DOHH2 (cell line): Measurements from ENCODE around the gene ARL4D.

Experiments used
- H3F3A ChIP-seq: fragments of 200-600 bp; sonication (generic), shearing (Covaris generic); 2 replicates; pipeline ENCODE4 v1.6.0; 2016; ENCODE audit warnings: antibody characterized with exemption, mild to moderate bottlenecking; ENCODE audit not compliant: control insufficient read depth, insufficient read depth
- H3K27ac ChIP-seq: fragments of 200-600 bp; sonication (generic); 2 replicates; pipeline ENCODE4 v1.5.1; 2014; ENCODE audit warnings: low read depth, mild to moderate bottlenecking, low read length, moderate library complexity
- H3K27me3 ChIP-seq: fragments of 200-600 bp; sonication (generic); 2 replicates; pipeline ENCODE4 v1.6.1; 2014; ENCODE audit warnings: mild to moderate bottlenecking, low read length, mixed read lengths; ENCODE audit not compliant: control insufficient read depth
- H3K36me3 ChIP-seq: fragments of 200-600 bp; sonication (generic); 2 replicates; pipeline ENCODE4 v1.6.1; 2014; ENCODE audit warnings: mild to moderate bottlenecking, low read length, moderate library complexity, mixed read lengths; ENCODE audit not compliant: control insufficient read depth
- H3K4me1 ChIP-seq: fragments of 200-600 bp; sonication (generic); 2 replicates; pipeline ENCODE4 v1.6.1; 2014; ENCODE audit warnings: mild to moderate bottlenecking, low read length, mixed read lengths; ENCODE audit not compliant: control insufficient read depth
- H3K4me2 ChIP-seq: fragments of 200-600 bp; sonication (generic); 2 replicates; pipeline ENCODE4 v1.6.0; 2014; ENCODE audit warnings: mild to moderate bottlenecking, low read length, moderate library complexity
- H3K4me3 ChIP-seq: fragments of 200-600 bp; sonication (generic); 2 replicates; pipeline ENCODE4 v1.5.1; 2014; ENCODE audit warnings: mild to moderate bottlenecking, low read length, mixed read lengths
- H3K79me2 ChIP-seq: fragments of 200-600 bp; sonication (generic); 2 replicates; pipeline ENCODE4 v1.6.1; 2014; ENCODE audit warnings: mild to moderate bottlenecking, low read length, mixed read lengths; ENCODE audit not compliant: control insufficient read depth
- H3K9me2 ChIP-seq: fragments of 200-600 bp; sonication (generic); replicated peaks from 2 replicates; pipeline ENCODE4 v1.6.1; 2014; ENCODE audit warnings: mild to moderate bottlenecking, low read length, mixed read lengths; ENCODE audit not compliant: control insufficient read depth
- H3K9me3 ChIP-seq: fragments of 200-600 bp; sonication (generic); 2 replicates; pipeline ENCODE4 v1.6.1; 2014; ENCODE audit warnings: antibody characterized with exemption, low read length, mixed read lengths; ENCODE audit not compliant: control insufficient read depth, insufficient read depth
- H4K20me1 ChIP-seq: fragments of 200-600 bp; sonication (generic); 2 replicates; pipeline ENCODE4 v1.6.0; 2014; ENCODE audit warnings: low read depth, mild to moderate bottlenecking, antibody characterized with exemption, low read length, moderate library complexity; ENCODE audit not compliant: control insufficient read depth, insufficient read depth
- EZH2phosphoT487 ChIP-seq: fragments of 200-600 bp; sonication (generic); IDR thresholded peaks from 2 replicates; pipeline ENCODE4 v1.6.1; 2017; ENCODE audit warnings: borderline replicate concordance, mild to moderate bottlenecking, antibody characterized with exemption, low read length, moderate library complexity, mixed read lengths
- TF ChIP-seq, protein P1 (sequence below): fragments of 200-600 bp; sonication (generic); IDR thresholded peaks from one replicate; pipeline ENCODE4 v1.5.1; 2014; ENCODE audit warnings: antibody characterized with exemption, mild to moderate bottlenecking, low read depth, low read length; ENCODE audit not compliant: poor library complexity, severe bottlenecking

The ARL4D gene

DNA sequence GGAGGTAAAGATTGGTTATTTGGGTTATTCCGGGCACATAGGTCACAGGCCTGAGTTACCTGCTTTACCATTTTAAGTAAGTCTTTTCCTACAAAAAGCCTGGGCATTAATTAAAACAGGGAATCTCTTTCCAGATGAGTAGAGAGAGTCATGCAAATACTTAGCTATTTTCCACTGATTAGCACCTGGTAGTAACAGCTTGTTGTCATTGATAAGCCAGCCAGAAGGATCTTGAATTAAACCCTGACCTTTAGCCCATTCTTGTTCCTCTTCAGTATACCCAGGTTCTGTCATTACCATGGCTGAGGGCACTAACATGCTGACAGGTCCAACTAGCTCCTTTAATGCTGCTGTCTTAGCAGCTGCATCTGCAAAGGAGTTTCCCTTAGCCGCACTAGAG, 44.4 kb upstream of the ARL4D start:
- Histone ChIP-seq H3K36me3 (no peaks in the 10 kb centered on the region), H3K9me3 (peaks cover 7% of the 10 kb centered on the region; the same call in 1 of the 2 replicates), H3K79me2 (0 out of 2 replicates have a peak, but pooled peaks cover 2% of the 10 kb centered on the region), H3K4me3 (no peak overlapping the region), H3K27me3 (no peaks in the 10 kb centered on the region), H4K20me1 (no peaks in the 10 kb centered on the region), H3F3A (no peaks in the 10 kb centered on the region), H3K4me1 (peaks cover 5% of the 10 kb centered on the region), H3K9me2 (no peaks in the 10 kb centered on the region), H3K4me2 (no peak overlapping the region), H3K27ac (no peak overlapping the region)
- no peak for TF ChIP-seq EZH2phosphoT487
- TF ChIP-seq, protein P1, sequence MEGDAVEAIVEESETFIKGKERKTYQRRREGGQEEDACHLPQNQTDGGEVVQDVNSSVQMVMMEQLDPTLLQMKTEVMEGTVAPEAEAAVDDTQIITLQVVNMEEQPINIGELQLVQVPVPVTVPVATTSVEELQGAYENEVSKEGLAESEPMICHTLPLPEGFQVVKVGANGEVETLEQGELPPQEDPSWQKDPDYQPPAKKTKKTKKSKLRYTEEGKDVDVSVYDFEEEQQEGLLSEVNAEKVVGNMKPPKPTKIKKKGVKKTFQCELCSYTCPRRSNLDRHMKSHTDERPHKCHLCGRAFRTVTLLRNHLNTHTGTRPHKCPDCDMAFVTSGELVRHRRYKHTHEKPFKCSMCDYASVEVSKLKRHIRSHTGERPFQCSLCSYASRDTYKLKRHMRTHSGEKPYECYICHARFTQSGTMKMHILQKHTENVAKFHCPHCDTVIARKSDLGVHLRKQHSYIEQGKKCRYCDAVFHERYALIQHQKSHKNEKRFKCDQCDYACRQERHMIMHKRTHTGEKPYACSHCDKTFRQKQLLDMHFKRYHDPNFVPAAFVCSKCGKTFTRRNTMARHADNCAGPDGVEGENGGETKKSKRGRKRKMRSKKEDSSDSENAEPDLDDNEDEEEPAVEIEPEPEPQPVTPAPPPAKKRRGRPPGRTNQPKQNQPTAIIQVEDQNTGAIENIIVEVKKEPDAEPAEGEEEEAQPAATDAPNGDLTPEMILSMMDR: no peak

- H3K36me3 ChIP-seq: peaks cover 3% of the 10 kb centered on the region; the same call in 1 of the 2 replicates
- H3K4me1 ChIP-seq: peaks cover 22% of the 10 kb centered on the region
- H3K4me3 ChIP-seq: no peak overlapping the region
- H3K9me2 ChIP-seq: no peaks in the 10 kb centered on the region
- TF ChIP-seq, protein P1: no peak
- TF ChIP-seq EZH2phosphoT487: no peak
- 0 out of 2 replicates have a peak, but pooled peaks cover 2% of the 10 kb centered on the region for H3K79me2 ChIP-seq
- no peaks in the 10 kb centered on the region for H3K9me3 ChIP-seq
- H3F3A ChIP-seq: peaks cover 12% of the 10 kb centered on the region
- H3K27ac ChIP-seq: no peak overlapping the region
- no peaks in the 10 kb centered on the region for H4K20me1 ChIP-seq
- no peaks in the 10 kb centered on the region for H3K27me3 ChIP-seq
- no peak overlapping the region for H3K4me2 ChIP-seq
Measured at GRCh38 chr17:43356450-43356849, 42.3 kb upstream of the ARL4D start.

DNA sequence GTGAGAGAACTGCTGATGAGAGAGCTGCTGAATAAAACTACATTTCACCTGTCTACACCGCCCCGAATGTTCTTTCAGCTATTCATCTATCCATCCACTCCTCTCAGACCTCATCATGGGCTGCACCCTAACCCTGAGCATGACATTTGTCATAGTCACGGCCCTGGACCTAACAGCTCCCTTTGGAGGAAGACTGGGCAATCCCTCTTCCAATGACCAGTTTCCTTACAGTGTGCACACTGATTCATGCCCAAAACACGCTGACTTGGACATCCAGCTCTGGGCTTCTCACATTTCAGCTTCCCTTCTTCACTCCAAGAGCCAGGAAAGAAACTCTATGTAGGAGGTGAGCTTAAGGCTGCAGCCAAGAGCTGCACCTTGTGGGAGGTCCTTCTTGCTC, 41.8 kb upstream of the ARL4D start:
- H3K9me3 ChIP-seq: no peaks in the 10 kb centered on the region
- H3K4me2 ChIP-seq: no peak overlapping the region
- H3K4me1 ChIP-seq: peaks cover 25% of the 10 kb centered on the region
- peaks cover 3% of the 10 kb centered on the region; the same call in 1 of the 2 replicates for H3K36me3 ChIP-seq
- H3F3A ChIP-seq: peaks cover 12% of the 10 kb centered on the region
- H3K4me3 ChIP-seq: no peak overlapping the region
- no peak for TF ChIP-seq EZH2phosphoT487
- TF ChIP-seq, protein P1: no peak
- H3K27me3 ChIP-seq: no peaks in the 10 kb centered on the region
- no peaks in the 10 kb centered on the region for H4K20me1 ChIP-seq
- 0 out of 2 replicates have a peak, but pooled peaks cover 2% of the 10 kb centered on the region for H3K79me2 ChIP-seq
- H3K9me2 ChIP-seq: no peaks in the 10 kb centered on the region
- H3K27ac ChIP-seq: no peak overlapping the region
